ENCODE data around the gene FAM177A1. TPM values are rescaled to one million over a fixed set of nuclear protein-coding genes. Genes with fewer than 3 reads are reported as not detected.

The FAM177A1 gene
- total RNA-seq, 1 donor from 2014 or later: 35.1 TPM

- intact Hi-C loops (cut with DNase I): no loop called here
- no peaks in the 10 kb centered on the region for H3K4me1 ChIP-seq
- peaks cover 35 to 47% of the 10 kb centered on the region in 2 donors for H3K36me3 ChIP-seq
- no peaks in the 10 kb centered on the region for H3K9me3 ChIP-seq
- no peaks in the 10 kb centered on the region for H3K27me3 ChIP-seq
- DNase-seq (ENCODE audit: low spot score in 2 of 2): no peak
- H3K4me3 ChIP-seq: no peak overlapping the region
- TF ChIP-seq, protein P1, sequence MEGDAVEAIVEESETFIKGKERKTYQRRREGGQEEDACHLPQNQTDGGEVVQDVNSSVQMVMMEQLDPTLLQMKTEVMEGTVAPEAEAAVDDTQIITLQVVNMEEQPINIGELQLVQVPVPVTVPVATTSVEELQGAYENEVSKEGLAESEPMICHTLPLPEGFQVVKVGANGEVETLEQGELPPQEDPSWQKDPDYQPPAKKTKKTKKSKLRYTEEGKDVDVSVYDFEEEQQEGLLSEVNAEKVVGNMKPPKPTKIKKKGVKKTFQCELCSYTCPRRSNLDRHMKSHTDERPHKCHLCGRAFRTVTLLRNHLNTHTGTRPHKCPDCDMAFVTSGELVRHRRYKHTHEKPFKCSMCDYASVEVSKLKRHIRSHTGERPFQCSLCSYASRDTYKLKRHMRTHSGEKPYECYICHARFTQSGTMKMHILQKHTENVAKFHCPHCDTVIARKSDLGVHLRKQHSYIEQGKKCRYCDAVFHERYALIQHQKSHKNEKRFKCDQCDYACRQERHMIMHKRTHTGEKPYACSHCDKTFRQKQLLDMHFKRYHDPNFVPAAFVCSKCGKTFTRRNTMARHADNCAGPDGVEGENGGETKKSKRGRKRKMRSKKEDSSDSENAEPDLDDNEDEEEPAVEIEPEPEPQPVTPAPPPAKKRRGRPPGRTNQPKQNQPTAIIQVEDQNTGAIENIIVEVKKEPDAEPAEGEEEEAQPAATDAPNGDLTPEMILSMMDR (IDR thresholded peaks at IDR 0.05): no peak
- H3K27ac ChIP-seq: no peak overlapping the region
Measured at GRCh38 chr14:35068238-35069012, 22.4 kb downstream of the FAM177A1 start.

- Histone ChIP-seq H3K9me3 (no peaks in the 10 kb centered on the region), H3K27ac (no peak overlapping the region), H3K4me3 (no peak overlapping the region), H3K36me3 (peaks cover 49 to 62% of the 10 kb centered on the region in 2 donors), H3K4me1 (no peaks in the 10 kb centered on the region), H3K27me3 (no peaks in the 10 kb centered on the region)
- intact Hi-C loops (cut with DNase I): no loop called here
- TF ChIP-seq, protein P1 (IDR thresholded peaks at IDR 0.05): no peak
- no peak for DNase-seq (ENCODE audit: low spot score in 2 of 2)
Measured at GRCh38 chr14:35072226-35072625, 26.2 kb downstream of the FAM177A1 start.

GRCh38 chr14:35073486-35073885, 27.4 kb downstream of the FAM177A1 start:
- Histone ChIP-seq H3K27me3 (no peaks in the 10 kb centered on the region), H3K4me3 (no peak overlapping the region), H3K36me3 (peaks cover 54 to 61% of the 10 kb centered on the region in 2 donors), H3K27ac (no peak overlapping the region), H3K9me3 (no peaks in the 10 kb centered on the region), H3K4me1 (no peaks in the 10 kb centered on the region)
- intact Hi-C loops (cut with DNase I): no loop called here
- TF ChIP-seq, protein P1 (IDR thresholded peaks at IDR 0.05): no peak
- DNase-seq (ENCODE audit: low spot score in 2 of 2): no peak

DNA sequence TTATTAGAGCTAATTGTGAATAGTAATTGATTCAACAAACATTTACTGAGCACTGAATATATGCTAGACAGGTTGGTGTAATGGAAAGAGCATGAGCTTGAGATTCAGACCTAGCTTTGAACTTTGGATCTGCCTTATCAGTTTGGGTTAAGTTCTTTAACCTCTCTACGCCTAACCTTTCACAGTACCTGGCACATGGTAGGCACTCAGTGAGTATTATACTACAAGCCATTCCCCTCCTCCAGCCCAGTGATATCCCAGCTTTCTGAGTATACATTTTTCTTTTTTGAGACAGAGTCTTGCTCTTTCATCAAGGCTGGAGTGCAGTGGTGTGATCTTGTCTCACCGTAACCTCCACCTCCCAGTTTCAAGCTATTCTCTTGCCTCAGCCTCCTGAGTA, 32.0 kb downstream of the FAM177A1 start:
- Histone ChIP-seq H3K9me3 (no peaks in the 10 kb centered on the region), H3K4me3 (no peak overlapping the region), H3K27me3 (no peaks in the 10 kb centered on the region), H3K4me1 (no peaks in the 10 kb centered on the region), H3K36me3 (peaks cover 59 to 62% of the 10 kb centered on the region in 2 donors), H3K27ac (no peak overlapping the region)
- TF ChIP-seq, protein P1 (IDR thresholded peaks at IDR 0.05): no peak
- no peak for DNase-seq (ENCODE audit: low spot score in 2 of 2)
- intact Hi-C loops (cut with DNase I): no loop called here

GRCh38 chr14:35079742-35080141, 33.7 kb downstream of the FAM177A1 start:
- DNase-seq (ENCODE audit: low spot score in 2 of 2): no peak
- H3K4me1 ChIP-seq: no peaks in the 10 kb centered on the region
- no peaks in the 10 kb centered on the region for H3K27me3 ChIP-seq
- H3K4me3 ChIP-seq: no peak overlapping the region
- no peak overlapping the region for H3K27ac ChIP-seq
- intact Hi-C loops (cut with DNase I): no loop called here
- peaks cover 57 to 68% of the 10 kb centered on the region in 2 donors for H3K36me3 ChIP-seq
- no peaks in the 10 kb centered on the region for H3K9me3 ChIP-seq
- TF ChIP-seq, protein P1 (IDR thresholded peaks at IDR 0.05): no peak
